Liver (tissue), 9 donors: ENCODE data around the gene CAMK2B. TPM values are rescaled to one million over a fixed set of nuclear protein-coding genes. Genes with fewer than 3 reads are reported as not detected.

ENCODE experiments used
- DNase-seq: peaks from one replicate; pipeline ENCODE4 v3.0.0-alpha.2; 2017; ENCODE audit warnings: low spot score
- H3K27ac ChIP-seq, 2 donors: one replicate each; pipeline ENCODE4 v1.7.0; 2013; ENCODE audit warnings: inconsistent platforms in 2 of 2, low read length in 2 of 2, control low read depth in 1 of 2, low read depth in 1 of 2, mild to moderate bottlenecking in 1 of 2
- H3K27me3 ChIP-seq, 4 donors: one replicate each; pipeline versions ENCODE4 v1.6.1 to v1.7.0; 2013; ENCODE audit warnings: low read length in 3 of 4, inconsistent platforms in 1 of 4, mild to moderate bottlenecking in 1 of 4, moderate library complexity in 1 of 4; ENCODE audit not compliant: control insufficient read depth in 4 of 4, insufficient read depth in 4 of 4
- H3K36me3 ChIP-seq, 4 donors: one replicate each; pipeline versions ENCODE4 v1.6.1 to v1.7.0; 2013; ENCODE audit warnings: low read length in 3 of 4, mild to moderate bottlenecking in 3 of 4, low read depth in 1 of 4, moderate library complexity in 1 of 4; ENCODE audit not compliant: control insufficient read depth in 4 of 4, insufficient read depth in 3 of 4
- H3K4me1 ChIP-seq, 4 donors: one replicate each; pipeline versions ENCODE4 v1.6.1 to v1.7.0; 2013; ENCODE audit warnings: low read length in 3 of 4, mild to moderate bottlenecking in 3 of 4, moderate library complexity in 1 of 4; ENCODE audit not compliant: control insufficient read depth in 4 of 4, insufficient read depth in 4 of 4
- H3K4me3 ChIP-seq, 3 donors: one replicate each; pipeline versions ENCODE4 v1.6.1 to v1.7.0; 2013; ENCODE audit warnings: low read length in 3 of 3, control low read depth in 1 of 3, low read depth in 1 of 3, mild to moderate bottlenecking in 1 of 3
- H3K9ac ChIP-seq, 2 donors: one replicate each; pipeline ENCODE4 v1.7.0; 2013; ENCODE audit warnings: low read length in 2 of 2, mild to moderate bottlenecking in 2 of 2, moderate library complexity in 2 of 2, control low read depth in 1 of 2, low read depth in 1 of 2
- H3K9me3 ChIP-seq, 4 donors: one replicate each; pipeline versions ENCODE4 v1.6.1 to v1.7.0; 2013; ENCODE audit warnings: low read length in 3 of 4; ENCODE audit not compliant: control insufficient read depth in 4 of 4
- ATF3 ChIP-seq: IDR thresholded peaks from 2 replicates; pipeline ENCODE4 v1.6.1; 2016; ENCODE audit warnings: antibody characterized with exemption
- CTCF ChIP-seq: fragments of 150-350 bp; IDR thresholded peaks from 2 replicates; pipeline ENCODE4 v1.5.1; 2017; ENCODE audit warnings: improper control_type of control experiment, low read depth, low read length; ENCODE audit not compliant: missing input control
- EGR1 ChIP-seq, 2 donors: IDR thresholded peaks; 2 replicates each; pipeline ENCODE4 v1.6.1; 2016 to 2018; ENCODE audit warnings: antibody characterized with exemption in 2 of 2, low read depth in 2 of 2
- FOXA1 ChIP-seq: IDR thresholded peaks from 2 replicates; pipeline ENCODE4 v1.6.1; 2016; ENCODE audit warnings: antibody characterized with exemption
- FOXA2 ChIP-seq: IDR thresholded peaks from 2 replicates; pipeline ENCODE4 v1.6.1; 2016; ENCODE audit warnings: antibody characterized with exemption
- GABPA ChIP-seq, 2 donors: IDR thresholded peaks in 1 of 2; conservative IDR thresholded peaks in 1 of 2; 2 replicates each; pipeline ENCODE4 v1.6.1; 2016; ENCODE audit warnings: antibody characterized with exemption in 2 of 2, mild to moderate bottlenecking in 1 of 2, moderate library complexity in 1 of 2
- HNF4A ChIP-seq, 2 donors: conservative IDR thresholded peaks; 2 replicates each; pipeline ENCODE4 v1.6.1; 2016; ENCODE audit warnings: antibody characterized with exemption in 2 of 2, mild to moderate bottlenecking in 2 of 2
- HNF4G ChIP-seq: IDR thresholded peaks from 2 replicates; pipeline ENCODE4 v1.6.1; 2016; ENCODE audit warnings: antibody characterized with exemption
- JUND ChIP-seq, 2 donors: IDR thresholded peaks; 2 replicates each; pipeline ENCODE4 v1.6.1; 2016; ENCODE audit warnings: antibody characterized with exemption in 2 of 2
- MAX ChIP-seq: IDR thresholded peaks from 2 replicates; pipeline ENCODE4 v1.6.1; 2016; ENCODE audit warnings: antibody characterized with exemption
- NR2F2 ChIP-seq: IDR thresholded peaks from 2 replicates; pipeline ENCODE4 v1.6.1; 2016; ENCODE audit warnings: antibody characterized with exemption
- REST ChIP-seq: IDR thresholded peaks from 2 replicates; pipeline ENCODE4 v1.6.1; 2016; ENCODE audit warnings: antibody characterized with exemption, mild to moderate bottlenecking
- RXRA ChIP-seq, 2 donors: IDR thresholded peaks; 2 replicates each; pipeline ENCODE4 v1.6.1; 2017 to 2018; ENCODE audit warnings: antibody characterized with exemption in 2 of 2, mild to moderate bottlenecking in 1 of 2
- SP1 ChIP-seq: IDR thresholded peaks from 2 replicates; pipeline ENCODE4 v1.6.1; 2018; ENCODE audit warnings: antibody characterized with exemption, mild to moderate bottlenecking
- TAF1 ChIP-seq: conservative IDR thresholded peaks from 2 replicates; pipeline ENCODE4 v1.6.1; 2016; ENCODE audit warnings: antibody characterized with exemption, mild to moderate bottlenecking
- YY1 ChIP-seq: IDR thresholded peaks from 2 replicates; pipeline ENCODE4 v1.6.1; 2016; ENCODE audit warnings: antibody characterized with exemption, mild to moderate bottlenecking
- ZBTB33 ChIP-seq: IDR thresholded peaks from 2 replicates; pipeline ENCODE4 v1.6.1; 2016; ENCODE audit warnings: antibody characterized with exemption
- WGBS: extraction: QIAGEN DNeasy Blood & Tissue Kit; methylation state at CpG from one replicate; pipeline ENCODE4 v1.1.7; 2013; 5-methylcytosine and 5-hydroxymethylcytosine counted together
- polyA plus RNA-seq, 2 donors: library from polyadenylated mRNA; stranded (reverse) in 1 of 2; unstranded in 1 of 2; fragments of 200-250 nt in 1 of 2; fragments of >200 nt in 1 of 2; fragmentation: Nextera tagmentation in 1 of 2; extraction: Ambion mirVana in 1 of 2; gene quantifications; one replicate each; pipeline versions ENCODE4 v1.2.1 to v1.2.3, GENCODE V29; 2013 to 2015
- total RNA-seq, 2 donors: library from RNA; depleted of rRNA; stranded (reverse); fragments of >200 nt; gene quantifications; one replicate each; pipeline ENCODE4 v1.2.3, GENCODE V29; 2014
- donor health status: healthy.
- donor health status: healthy.
- donor health status: healthy.
- donor health status: healthy.
- donor health status: healthy.

Gene CAMK2B
- total RNA-seq: 1 to 10 TPM in 1 of 2 donors, not detected in 1; 2.2 TPM
- 1 to 10 TPM; 2.1 to 3.3 TPM for polyA plus RNA-seq

GRCh38 chr7:44325201-44325671 lies at the start of gene CAMK2B:
CAMK2B (minus strand) TSS chr7:44325594; CDS start chr7:44325421, 173 bp downstream.
- no peaks in the 10 kb centered on the region for H3K9me3 ChIP-seq
- H3K4me1 ChIP-seq: peaks cover 20 to 48% (median 40%) of the 10 kb centered on the region in 4 donors
- no peak within 1 kb of the TSS for H3K27ac ChIP-seq
- no peak within 1 kb of the TSS for H3K9ac ChIP-seq
- no peaks in the 10 kb centered on the region for H3K27me3 ChIP-seq
- no peak for DNase-seq
- no peak for TF ChIP-seq NR2F2
- no peak for TF ChIP-seq TAF1
- TF ChIP-seq GABPA (IDR thresholded peaks at IDR 0.05 in 1 of 2, conservative IDR thresholded peaks at IDR 0.05 in 1 of 2): no peak
- TF ChIP-seq FOXA2: no peak
- TF ChIP-seq HNF4A (conservative IDR thresholded peaks at IDR 0.05): no peak
- WGBS: 1% methylated on average over 85 of the region's 85 CpGs
- no peaks in the 10 kb centered on the region for H3K36me3 ChIP-seq
- H3K4me3 ChIP-seq: peak within 1 kb of the TSS in 2 of 3 donors; percentile 35 to 67

GRCh38 chr7:44374007-44374763 lies 48.8 kb upstream of the CAMK2B start:
- H3K4me3 ChIP-seq: no peak overlapping the region
- H3K9me3 ChIP-seq: no peaks in the 10 kb centered on the region
- 79% methylated on average over 12 of the region's 12 CpGs for WGBS
- DNase-seq: peak; percentile 30
- peaks cover 0 to 3% (median 0%) of the 10 kb centered on the region in 4 donors for H3K27me3 ChIP-seq
- H3K4me1 ChIP-seq: no peaks in the 10 kb centered on the region
- TF ChIP-seq ATF3: no peak
- TF ChIP-seq EGR1 (IDR thresholded peaks at IDR 0.05; ENCODE audit: low read depth in 2 of 2): no peak
- TF ChIP-seq SP1: no peak
- TF ChIP-seq REST: no peak
- TF ChIP-seq YY1: no peak
- no peak for TF ChIP-seq MAX
- TF ChIP-seq TAF1: no peak
- TF ChIP-seq HNF4A (conservative IDR thresholded peaks at IDR 0.05): no peak
- TF ChIP-seq CTCF: no peak
- no peak for TF ChIP-seq JUND (IDR thresholded peaks at IDR 0.05)
- no peak for TF ChIP-seq RXRA (IDR thresholded peaks at IDR 0.05)
- no peak for TF ChIP-seq ZBTB33
- TF ChIP-seq NR2F2: no peak
- TF ChIP-seq FOXA1: no peak
- no peak for TF ChIP-seq FOXA2
- TF ChIP-seq HNF4G: no peak
- no peak overlapping the region for H3K27ac ChIP-seq
- H3K9ac ChIP-seq: no peak overlapping the region
- no peaks in the 10 kb centered on the region for H3K36me3 ChIP-seq
